Liver (tissue), 3 donors: ENCODE results near the gene GBX2.

Experiments used
- CTCF ChIP-seq: fragments of 150-350 bp; IDR thresholded peaks from 2 replicates; pipeline ENCODE4 v1.5.1; 2017; ENCODE audit warnings: improper control_type of control experiment, low read depth, low read length; ENCODE audit not compliant: missing input control
- JUND ChIP-seq, 2 donors: IDR thresholded peaks; 2 replicates each; pipeline ENCODE4 v1.6.1; 2016; ENCODE audit warnings: antibody characterized with exemption in 2 of 2
- RAD21 ChIP-seq, 2 donors: IDR thresholded peaks; 2 replicates each; pipeline ENCODE4 v1.6.1; 2016; ENCODE audit warnings: antibody characterized with exemption in 2 of 2, mild to moderate bottlenecking in 2 of 2
- REST ChIP-seq: IDR thresholded peaks from 2 replicates; pipeline ENCODE4 v1.6.1; 2016; ENCODE audit warnings: antibody characterized with exemption, mild to moderate bottlenecking
- YY1 ChIP-seq: IDR thresholded peaks from 2 replicates; pipeline ENCODE4 v1.6.1; 2016; ENCODE audit warnings: antibody characterized with exemption, mild to moderate bottlenecking
- donor health status: healthy.
- donor health status: healthy.

- TF ChIP-seq CTCF (peak; percentile 63), YY1 (no peak), REST (no peak), RAD21 (IDR thresholded peaks at IDR 0.05) (peak; percentile 43 to 67), JUND (IDR thresholded peaks at IDR 0.05) (no peak)
Observed at GRCh38 chr2:236177967-236178889, 10.0 kb upstream of the GBX2 start.
